Stimulated activated CD8-positive, alpha-beta memory T cell treated with anti-CD3 and anti-CD28 coated beads, Interleukin-15, amount 100 ng/mL, for 4 hours (primary cell): ENCODE results near the gene SLC25A47.
A peak's percentile ranks its signal among the peaks of the same experiment; 100 is the strongest.
"Not testable (repeated sequence)": the region's sequence is repeated elsewhere in the genome, so short reads cannot be mapped to it uniquely, and the experiment has no call there.

Experiments
- DNase-seq, 2 donors: peaks; one replicate each; pipeline ENCODE4 v3.0.0-alpha.2; 2020; ENCODE audit warnings: low read depth in 2 of 2

The SLC25A47 gene

DNA sequence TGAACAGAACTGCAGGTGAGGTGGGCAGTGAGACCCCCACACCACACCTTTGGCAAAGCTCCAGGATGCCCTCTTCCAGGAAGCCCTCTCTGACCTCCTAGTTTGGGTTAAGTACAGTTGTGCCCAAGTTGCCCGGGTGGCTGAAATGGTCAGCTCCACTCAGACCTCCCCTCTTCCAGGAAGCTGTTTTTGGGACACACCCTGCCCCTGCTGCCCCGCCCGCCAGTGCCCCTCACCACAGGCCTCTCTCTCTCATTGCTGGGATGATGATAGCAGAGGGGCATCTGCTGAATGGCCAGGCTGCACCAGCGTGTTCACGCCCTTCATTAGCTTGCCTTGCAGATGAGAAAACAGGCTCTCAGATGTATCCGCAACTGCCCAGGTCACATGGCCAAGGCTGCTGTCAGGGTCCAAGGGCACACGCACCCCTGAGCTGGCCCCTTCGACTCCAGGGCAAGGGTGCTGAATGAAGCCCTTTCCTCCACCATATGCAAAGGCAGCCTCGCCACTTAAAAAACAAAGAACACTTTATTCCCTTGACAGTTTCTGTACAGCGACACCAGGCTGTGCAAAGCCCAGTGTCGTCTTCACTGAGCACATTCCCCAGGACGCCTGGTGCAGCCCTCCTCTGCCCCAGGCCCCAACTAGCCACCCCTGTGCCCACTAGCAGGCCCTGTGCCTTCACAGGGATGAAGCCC, 32.4 kb upstream of the SLC25A47 start:
- no peak for DNase-seq

GRCh38 chr14:100291305-100292075, 31.6 kb upstream of the SLC25A47 start:
- no peak for DNase-seq

GRCh38 chr14:100292301-100292775, 30.8 kb upstream of the SLC25A47 start:
- no peak for DNase-seq

GRCh38 chr14:100292776-100293461, 30.2 kb upstream of the SLC25A47 start:
- no peak for DNase-seq

- DNase-seq = no peak
Measured at GRCh38 chr14:100293497-100294212, 29.5 kb upstream of the SLC25A47 start.

DNA sequence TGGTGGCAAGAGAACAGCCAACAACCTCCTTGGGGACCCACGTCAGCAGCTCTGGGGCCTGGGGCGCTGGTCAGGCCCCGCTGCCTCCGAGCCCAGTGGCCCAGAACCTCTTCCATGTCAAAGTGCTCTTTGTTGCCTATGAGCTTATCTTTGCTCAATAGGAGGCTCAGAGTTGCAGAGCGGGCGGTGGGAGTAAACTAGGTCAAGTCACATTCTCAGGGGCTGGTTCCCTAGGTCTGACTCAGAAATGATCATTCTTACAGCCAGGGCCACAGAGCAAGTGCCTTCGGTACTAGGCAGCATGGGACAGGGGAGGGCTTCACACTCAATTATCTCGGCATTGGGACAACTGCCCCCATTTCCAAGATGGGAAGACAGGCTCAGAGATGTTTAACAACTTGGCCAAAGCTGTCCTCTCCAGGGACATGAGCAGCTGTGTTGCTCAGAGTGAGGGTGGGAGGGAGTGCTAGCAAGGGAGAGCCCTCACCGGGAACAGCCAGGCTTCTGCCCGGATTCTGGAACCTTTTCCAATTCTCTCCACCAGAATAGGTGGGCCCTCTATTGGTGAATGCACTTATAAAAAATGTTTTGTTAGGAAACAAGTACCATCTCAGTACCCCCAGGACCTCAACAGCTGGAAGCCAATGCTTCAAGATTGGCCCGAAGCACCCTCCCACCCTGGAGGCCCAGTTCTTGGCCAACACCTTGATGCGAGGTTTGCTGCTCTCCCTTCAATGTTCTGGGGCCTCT, 28.8 kb upstream of the SLC25A47 start:
- no peak for DNase-seq

DNA sequence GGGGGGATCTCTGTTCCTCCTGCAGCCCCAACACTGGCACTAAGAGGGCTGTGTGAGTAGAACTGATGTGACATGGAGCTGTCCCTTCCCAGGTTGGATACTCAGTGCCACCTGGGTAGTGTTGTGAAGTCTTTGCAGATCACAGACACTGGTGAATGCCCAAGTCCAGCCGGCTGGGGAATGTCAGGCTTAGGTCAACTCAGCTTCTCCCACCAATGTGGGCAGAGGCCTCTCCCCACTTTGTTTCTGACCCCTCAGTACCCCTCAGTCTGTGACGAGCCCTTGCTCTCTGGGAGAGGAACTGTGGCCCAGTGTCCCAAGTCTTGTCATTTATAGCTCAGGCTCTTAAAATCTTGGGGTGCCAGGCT, 28.2 kb upstream of the SLC25A47 start:
- no peak for DNase-seq

- no peak for DNase-seq
Measured at GRCh38 chr14:100295376-100296105, 27.6 kb upstream of the SLC25A47 start.

- DNase-seq = no peak
Measured at GRCh38 chr14:100296106-100296651, 27.0 kb upstream of the SLC25A47 start.

GRCh38 chr14:100296729-100297128, 26.4 kb upstream of the SLC25A47 start:
- DNase-seq = not testable (repeated sequence)

GRCh38 chr14:100297320-100298300, 25.5 kb upstream of the SLC25A47 start:
- DNase-seq = no peak

GRCh38 chr14:100298551-100299237, 24.4 kb upstream of the SLC25A47 start:
- DNase-seq = no peak

GRCh38 chr14:100299238-100299560, 23.9 kb upstream of the SLC25A47 start:
- no peak for DNase-seq

- DNase-seq = no peak
Measured at GRCh38 chr14:100302616-100303015, 20.5 kb upstream of the SLC25A47 start.

DNA sequence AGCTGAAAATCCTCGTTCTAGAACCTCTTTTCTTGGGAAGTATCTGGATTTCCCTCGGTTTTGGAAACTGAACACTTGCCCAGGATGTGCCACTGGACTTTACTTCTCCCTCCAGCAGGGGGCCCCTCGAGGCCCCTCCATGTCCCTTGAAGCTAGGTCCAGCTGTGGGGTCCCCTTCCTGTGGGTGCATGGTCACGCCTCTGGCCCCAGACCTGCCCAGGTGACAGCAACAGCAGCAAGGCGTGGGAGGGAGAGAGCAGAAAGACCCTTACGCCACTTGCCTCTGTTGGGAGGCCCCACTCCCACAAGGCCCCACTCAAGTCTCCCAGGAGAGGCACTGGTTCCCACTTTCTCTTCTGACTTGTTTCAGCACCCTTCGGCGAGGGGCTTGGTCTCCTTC, 20.0 kb upstream of the SLC25A47 start:
- DNase-seq = no peak

GRCh38 chr14:100303925-100304324, 19.2 kb upstream of the SLC25A47 start:
- DNase-seq = no peak

GRCh38 chr14:100304825-100305323, 18.3 kb upstream of the SLC25A47 start:
- DNase-seq = no peak

DNA sequence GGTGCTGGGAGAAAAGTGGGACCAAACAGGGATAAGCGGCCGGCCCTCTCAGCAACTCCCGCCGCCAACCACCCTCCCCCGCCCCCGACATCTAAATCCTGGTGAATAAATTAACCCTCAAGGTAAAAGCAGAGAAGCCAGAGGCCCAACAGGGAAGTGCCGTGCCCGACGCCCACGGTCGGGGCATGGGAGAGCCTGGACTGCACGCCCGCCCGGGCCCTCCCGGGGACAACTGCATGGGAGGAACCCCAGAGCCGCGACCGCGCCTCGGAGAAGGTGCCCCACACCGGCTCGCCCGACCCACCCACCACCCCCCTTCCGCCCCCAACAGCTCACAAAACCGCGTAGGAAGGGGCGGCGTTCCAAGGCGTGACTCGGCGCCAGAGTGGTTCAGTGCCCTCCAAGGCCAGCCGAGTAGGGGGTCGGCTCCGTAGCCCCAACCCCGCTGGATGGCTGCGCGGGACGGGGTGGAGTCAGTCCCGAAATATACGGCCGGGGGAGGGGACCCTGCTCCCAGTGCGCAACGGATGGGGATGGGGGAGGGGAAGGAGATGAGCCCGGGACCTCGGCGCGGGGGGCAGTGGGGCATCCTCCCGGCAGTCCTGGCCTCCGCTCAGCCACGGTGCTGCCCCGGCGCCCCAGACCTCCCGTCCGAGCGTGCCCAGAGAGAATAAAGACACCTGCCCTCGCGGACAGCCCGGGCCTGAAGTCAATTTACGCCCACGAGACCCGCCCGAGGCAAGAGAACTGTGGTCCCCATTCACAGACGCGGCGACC, 17.6 kb upstream of the SLC25A47 start:
- peak; percentile 30 to 50 for DNase-seq
